Measurements from ENCODE around the gene DNAJC28. TPM values are rescaled to one million over a fixed set of nuclear protein-coding genes. Genes with fewer than 3 reads are reported as not detected.

DNAJC28 gene, protein sequence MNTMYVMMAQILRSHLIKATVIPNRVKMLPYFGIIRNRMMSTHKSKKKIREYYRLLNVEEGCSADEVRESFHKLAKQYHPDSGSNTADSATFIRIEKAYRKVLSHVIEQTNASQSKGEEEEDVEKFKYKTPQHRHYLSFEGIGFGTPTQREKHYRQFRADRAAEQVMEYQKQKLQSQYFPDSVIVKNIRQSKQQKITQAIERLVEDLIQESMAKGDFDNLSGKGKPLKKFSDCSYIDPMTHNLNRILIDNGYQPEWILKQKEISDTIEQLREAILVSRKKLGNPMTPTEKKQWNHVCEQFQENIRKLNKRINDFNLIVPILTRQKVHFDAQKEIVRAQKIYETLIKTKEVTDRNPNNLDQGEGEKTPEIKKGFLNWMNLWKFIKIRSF
- total RNA-seq = under 1 TPM; 0.17 TPM

DNA sequence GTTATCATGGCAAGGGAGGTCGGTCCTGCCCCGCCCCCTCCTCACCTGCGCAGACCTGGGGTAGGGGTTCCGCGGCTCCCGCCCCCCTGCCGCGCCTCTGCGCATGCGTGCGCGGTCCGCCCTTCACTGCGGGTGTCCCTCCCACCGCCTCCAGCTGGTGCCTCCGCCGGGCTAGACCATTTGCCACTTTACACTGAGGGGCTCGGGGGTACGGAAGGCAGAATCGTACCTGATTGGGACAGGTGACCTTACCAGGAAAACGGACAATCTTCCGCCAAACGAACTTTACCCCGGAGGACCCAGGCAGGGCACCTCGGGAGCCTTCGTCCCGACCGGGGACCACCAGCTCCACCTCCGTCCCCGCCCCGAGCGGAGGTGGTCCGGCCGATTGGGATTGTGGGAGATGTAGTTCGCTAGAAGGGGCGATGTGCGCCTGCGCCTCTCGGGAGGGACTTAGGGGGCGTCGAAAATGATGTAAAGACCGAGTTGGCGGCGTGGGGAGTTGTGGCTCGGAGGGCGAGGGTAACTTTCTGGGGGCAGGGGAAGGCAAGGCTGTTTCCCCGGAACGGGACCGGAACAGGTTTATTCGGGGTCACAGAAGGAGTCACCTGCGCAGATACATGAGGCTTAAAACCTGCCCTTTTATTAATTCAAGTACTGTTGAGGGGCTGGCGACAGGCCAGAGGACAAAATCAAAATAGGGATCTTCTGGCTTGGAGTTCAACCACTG lies at the start of gene DNAJC28:
TSS of gene DNAJC28 (minus strand) at position 344 of the 730 bp plus-strand sequence. CDS start 2,323 bp downstream, outside the sequence.
- H3K4me1 Mint-ChIP-seq (ENCODE audit: low read depth) = peaks cover 6% of the 10 kb centered on the region
- no peaks in the 10 kb centered on the region for H3K36me3 Mint-ChIP-seq (ENCODE audit: low read depth)
- peak within 1 kb of the TSS; percentile 91 for H3K27ac Mint-ChIP-seq
- H3K4me3 Mint-ChIP-seq = peak within 1 kb of the TSS; percentile 99
- H3K27me3 Mint-ChIP-seq (ENCODE audit: low read depth) = no peaks in the 10 kb centered on the region
- intact Hi-C loops (cut with micrococcal nuclease) = loop anchor here (1.0 kb wide), 3 partner anchors 12 to 150 kb away; partner anchors contain the start of genes CRYZL1, GART and TMEM50B
- CTCF ChIA-PET = interaction anchor here (0.6 to 2.1 kb wide), 5 partner anchors 10 to 114 kb away, joined by 3 to 6 read pairs (median 3); no protein-coding TSS in a partner anchor
- no peaks in the 10 kb centered on the region for H3K9me3 Mint-ChIP-seq
- DNase-seq = peak; percentile 92

DNA sequence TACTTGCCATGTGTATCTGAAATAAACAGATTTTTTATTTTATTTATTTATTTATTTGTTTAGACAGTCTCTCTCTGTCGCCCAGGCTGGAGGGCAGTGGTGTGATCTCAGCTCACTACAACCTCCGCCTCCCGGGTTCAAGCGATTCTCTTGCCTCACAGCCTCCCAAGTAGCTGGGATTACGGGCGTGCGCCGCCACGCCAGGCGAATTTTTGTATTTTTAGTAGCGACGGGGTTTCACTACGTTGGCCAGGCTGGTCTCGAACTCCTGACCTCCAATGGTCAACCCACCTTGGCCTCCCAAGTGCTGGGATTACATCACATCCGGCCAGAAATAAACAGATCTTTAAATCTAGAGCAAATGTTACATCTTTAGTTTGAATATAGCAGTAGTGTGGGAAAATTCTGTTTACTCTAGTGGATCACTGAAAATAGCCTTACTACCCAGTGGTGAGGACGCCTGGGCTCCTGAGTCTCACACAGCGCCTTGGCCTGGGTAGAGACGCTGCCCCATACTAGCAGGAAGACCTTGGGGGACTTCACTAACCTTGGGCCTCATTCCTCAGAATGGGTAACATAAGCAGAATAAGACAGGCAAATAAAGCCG lies 49.7 kb upstream of the DNAJC28 start:
- intact Hi-C loops (cut with micrococcal nuclease) = loop anchor here (5.0 kb wide), 1 partner anchor 436 kb away; no protein-coding TSS in a partner anchor
- peaks cover 34% of the 10 kb centered on the region for H3K4me1 Mint-ChIP-seq (ENCODE audit: low read depth)
- no peaks in the 10 kb centered on the region for H3K27me3 Mint-ChIP-seq (ENCODE audit: low read depth)
- CTCF ChIA-PET = interaction anchor here (0.6 kb wide), 1 partner anchor 180 kb away, joined by 3 read pairs; no protein-coding TSS in a partner anchor
- H3K9me3 Mint-ChIP-seq = no peaks in the 10 kb centered on the region
- peak overlapping the region; percentile 90 for H3K4me3 Mint-ChIP-seq
- H3K27ac Mint-ChIP-seq = peak overlapping the region; percentile 99
- DNase-seq = peak; percentile 24
- H3K36me3 Mint-ChIP-seq (ENCODE audit: low read depth) = peaks cover 54% of the 10 kb centered on the region

DNA sequence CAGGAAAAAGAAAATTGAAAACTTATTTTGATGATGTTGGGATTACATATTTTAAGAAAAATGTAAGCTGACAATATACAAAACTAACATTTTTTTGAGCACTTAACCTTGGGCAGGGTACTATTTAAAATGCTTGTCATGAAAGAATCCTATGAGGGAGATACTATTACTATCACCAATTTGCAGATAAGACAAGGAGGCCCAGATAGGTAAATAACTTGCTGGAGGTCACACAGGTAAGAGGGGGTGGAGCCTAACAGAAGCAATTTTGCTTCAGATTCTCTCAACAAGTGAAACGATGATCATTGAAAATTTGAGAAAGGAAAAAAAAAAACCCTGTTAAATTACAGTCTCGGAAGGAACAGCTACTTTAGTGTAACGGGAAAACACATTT lies 49.2 kb upstream of the DNAJC28 start:
- Mint-ChIP-seq H3K36me3 (ENCODE audit: low read depth) (peaks cover 53% of the 10 kb centered on the region), H3K4me1 (ENCODE audit: low read depth) (peaks cover 30% of the 10 kb centered on the region), H3K27me3 (ENCODE audit: low read depth) (no peaks in the 10 kb centered on the region), H3K27ac (peak overlapping the region; percentile 71), H3K4me3 (peak overlapping the region; percentile 90), H3K9me3 (no peaks in the 10 kb centered on the region)
- intact Hi-C loops (cut with micrococcal nuclease) = loop anchor here (5.0 kb wide), 1 partner anchor 437 kb away; no protein-coding TSS in a partner anchor
- CTCF ChIA-PET = interaction anchor here (0.6 kb wide), 1 partner anchor 179 kb away, joined by 3 read pairs; no protein-coding TSS in a partner anchor
- DNase-seq = no peak

DNA sequence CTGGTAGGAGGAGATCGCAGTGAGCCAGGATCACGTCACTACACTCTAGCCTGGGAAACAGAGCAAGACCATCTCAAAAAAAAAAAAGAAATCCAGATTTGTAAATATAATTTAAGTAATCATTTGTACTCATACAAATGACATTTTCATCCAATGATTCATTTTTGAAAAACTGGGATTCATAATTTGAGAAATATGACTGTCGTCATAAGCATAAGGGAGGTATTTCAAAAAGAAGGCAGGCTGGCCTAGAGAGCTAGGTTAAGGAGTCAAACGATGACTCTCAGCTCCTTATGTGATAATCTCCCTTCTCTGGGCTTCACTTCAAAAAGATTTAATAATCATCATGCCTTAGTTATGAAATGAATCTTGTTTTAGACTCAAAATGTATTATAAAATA lies 48.1 kb upstream of the DNAJC28 start:
- no peaks in the 10 kb centered on the region for H3K9me3 Mint-ChIP-seq
- H3K27ac Mint-ChIP-seq = no peak overlapping the region
- H3K4me3 Mint-ChIP-seq = no peak overlapping the region
- DNase-seq = no peak
- H3K4me1 Mint-ChIP-seq (ENCODE audit: low read depth) = peaks cover 25% of the 10 kb centered on the region
- intact Hi-C loops (cut with micrococcal nuclease) = loop anchor here (5.0 kb wide), 1 partner anchor 438 kb away; no protein-coding TSS in a partner anchor
- H3K27me3 Mint-ChIP-seq (ENCODE audit: low read depth) = no peaks in the 10 kb centered on the region
- peaks cover 60% of the 10 kb centered on the region for H3K36me3 Mint-ChIP-seq (ENCODE audit: low read depth)
- CTCF ChIA-PET = interaction anchor here (0.6 to 0.7 kb wide), 2 partner anchors 44 to 62 kb away, joined by 3 read pairs; no protein-coding TSS in a partner anchor

DNA sequence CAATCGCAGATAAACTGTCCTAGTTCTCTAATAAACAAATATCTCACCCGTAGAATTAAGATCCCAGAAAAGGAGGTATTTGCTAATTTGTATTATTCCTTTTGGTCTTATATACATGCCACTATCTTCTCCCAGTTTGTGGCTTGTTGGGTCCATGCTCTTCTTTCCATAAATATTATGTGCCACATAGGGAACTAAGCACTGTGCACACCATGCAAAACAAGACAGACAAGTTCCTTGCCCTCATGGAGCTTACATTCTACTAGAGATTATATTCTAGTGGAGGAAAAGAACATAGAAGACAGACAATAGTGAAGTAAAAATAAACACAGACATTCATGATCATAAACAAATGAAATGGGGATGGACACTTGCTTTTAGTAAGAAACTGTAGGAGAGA lies 45.7 kb upstream of the DNAJC28 start:
- no peaks in the 10 kb centered on the region for H3K27me3 Mint-ChIP-seq (ENCODE audit: low read depth)
- intact Hi-C loops (cut with micrococcal nuclease) = no loop called here
- no peak overlapping the region for H3K4me3 Mint-ChIP-seq
- no peak overlapping the region for H3K27ac Mint-ChIP-seq
- CTCF ChIA-PET = interaction anchor here (0.6 to 1.1 kb wide), 3 partner anchors 18 to 176 kb away, joined by 3 to 4 read pairs (median 3); no protein-coding TSS in a partner anchor
- no peak for DNase-seq
- no peaks in the 10 kb centered on the region for H3K9me3 Mint-ChIP-seq
- H3K36me3 Mint-ChIP-seq (ENCODE audit: low read depth) = peaks cover 61% of the 10 kb centered on the region
- H3K4me1 Mint-ChIP-seq (ENCODE audit: low read depth) = peaks cover 25% of the 10 kb centered on the region

DNA sequence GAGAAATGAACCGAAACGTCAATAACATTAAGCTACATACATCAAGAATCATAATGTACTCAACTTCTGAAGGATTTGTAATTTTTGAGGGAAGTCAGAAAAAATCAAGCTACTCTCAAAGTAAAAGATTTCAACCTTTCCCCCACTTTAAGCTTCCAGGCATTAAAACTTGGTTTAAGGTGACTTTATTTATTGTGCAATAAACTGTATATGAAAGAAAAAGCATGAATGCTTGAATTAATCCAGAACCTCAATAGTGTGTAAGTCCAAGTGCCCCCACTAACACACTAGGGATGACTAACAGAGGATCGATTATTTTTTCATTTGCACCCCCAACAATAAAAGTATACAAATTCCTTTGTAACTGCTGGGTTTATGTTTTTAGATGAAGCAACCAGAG lies 39.5 kb upstream of the DNAJC28 start:
- Mint-ChIP-seq H3K27me3 (ENCODE audit: low read depth) (no peaks in the 10 kb centered on the region), H3K4me3 (no peak overlapping the region), H3K4me1 (ENCODE audit: low read depth) (no peaks in the 10 kb centered on the region), H3K36me3 (ENCODE audit: low read depth) (peaks cover 52% of the 10 kb centered on the region), H3K27ac (no peak overlapping the region), H3K9me3 (no peaks in the 10 kb centered on the region)
- intact Hi-C loops (cut with micrococcal nuclease) = no loop called here
- CTCF ChIA-PET = interaction anchor here (0.6 to 0.7 kb wide), 3 partner anchors 27 to 800 kb away, joined by 3 to 5 read pairs (median 3); no protein-coding TSS in a partner anchor
- DNase-seq = no peak

DNA sequence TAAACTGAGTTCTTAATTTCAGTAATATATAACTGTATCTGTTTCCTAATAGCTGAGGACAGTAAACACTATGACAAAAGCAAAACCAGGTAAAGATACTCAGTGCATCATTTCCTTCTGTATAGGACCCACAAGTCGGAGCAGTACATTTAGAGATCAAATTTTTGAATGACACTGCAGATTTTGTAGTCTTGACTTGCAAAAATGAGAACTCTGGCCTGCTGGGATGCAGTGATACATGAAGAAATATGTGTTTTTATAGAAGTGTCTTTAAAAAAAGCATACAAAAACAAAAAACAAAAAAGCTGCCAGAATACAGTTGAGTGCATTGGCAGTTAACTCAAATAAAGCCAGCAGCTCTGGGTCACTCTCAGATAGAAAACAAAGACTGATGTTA lies 31.4 kb upstream of the DNAJC28 start:
- Mint-ChIP-seq H3K27me3 (ENCODE audit: low read depth) (no peaks in the 10 kb centered on the region), H3K36me3 (ENCODE audit: low read depth) (peaks cover 38% of the 10 kb centered on the region), H3K4me3 (no peak overlapping the region), H3K9me3 (no peaks in the 10 kb centered on the region), H3K4me1 (ENCODE audit: low read depth) (no peaks in the 10 kb centered on the region), H3K27ac (no peak overlapping the region)
- intact Hi-C loops (cut with micrococcal nuclease) = loop anchor here (5.0 kb wide), 1 partner anchor 44 kb away; no protein-coding TSS in a partner anchor
- CTCF ChIA-PET = interaction anchor here (0.6 kb wide), 1 partner anchor 12 kb away, joined by 4 read pairs; no protein-coding TSS in a partner anchor
- no peak for DNase-seq

DNA sequence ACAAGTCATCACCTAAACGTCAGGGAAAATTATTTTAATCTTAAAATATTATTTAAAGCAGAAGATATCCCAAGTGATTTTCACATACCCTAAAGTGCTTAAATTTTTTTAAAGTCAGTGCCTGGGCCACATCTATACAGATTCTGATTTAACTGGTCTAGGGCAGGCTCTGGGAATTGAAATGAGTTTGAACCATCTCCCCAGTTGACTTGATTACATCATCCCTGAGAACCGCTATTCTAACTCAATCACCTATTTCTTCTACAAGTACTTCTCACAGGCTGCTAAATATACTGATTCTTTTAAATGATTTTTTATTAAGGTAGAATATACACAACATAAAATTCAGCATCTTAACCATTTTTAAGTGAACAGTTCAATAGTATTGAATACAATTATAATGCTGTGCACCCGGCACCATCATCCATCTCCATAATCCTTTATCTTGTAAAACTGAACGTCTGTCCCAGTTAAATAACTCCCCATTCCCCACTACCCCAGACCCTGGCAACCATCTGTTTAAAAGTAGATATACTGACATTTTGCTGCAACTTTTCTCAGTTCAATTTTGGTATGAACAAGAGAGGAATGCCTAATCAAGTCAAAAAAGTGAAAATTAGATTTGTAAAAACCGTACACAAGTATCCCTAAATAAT lies 30.9 kb upstream of the DNAJC28 start:
- peaks cover 36% of the 10 kb centered on the region for H3K36me3 Mint-ChIP-seq (ENCODE audit: low read depth)
- no peaks in the 10 kb centered on the region for H3K9me3 Mint-ChIP-seq
- no peak for DNase-seq
- H3K27ac Mint-ChIP-seq = no peak overlapping the region
- no peaks in the 10 kb centered on the region for H3K27me3 Mint-ChIP-seq (ENCODE audit: low read depth)
- intact Hi-C loops (cut with micrococcal nuclease) = loop anchor here (5.0 kb wide), 1 partner anchor 45 kb away; no protein-coding TSS in a partner anchor
- CTCF ChIA-PET = no interaction called here
- no peaks in the 10 kb centered on the region for H3K4me1 Mint-ChIP-seq (ENCODE audit: low read depth)
- H3K4me3 Mint-ChIP-seq = no peak overlapping the region

DNA sequence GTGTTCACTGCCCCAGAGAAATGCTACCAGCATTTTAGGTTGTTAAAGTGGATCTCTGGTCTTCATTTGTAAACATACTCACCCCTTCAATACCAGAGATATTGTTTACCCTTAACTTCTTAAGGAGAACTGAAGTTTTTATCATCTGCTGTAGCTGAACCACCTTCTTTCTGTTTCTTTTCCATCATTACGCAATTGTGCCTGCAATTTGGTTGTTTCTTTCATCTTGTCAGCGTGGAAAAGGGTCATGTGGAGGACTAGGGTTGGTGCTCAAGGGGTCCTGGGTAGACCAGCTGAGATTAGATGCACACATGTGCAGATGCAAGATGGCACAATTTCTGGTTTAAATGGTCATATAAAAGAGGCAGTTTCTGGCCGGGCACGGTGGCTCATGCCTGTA lies 27.4 kb upstream of the DNAJC28 start:
- Mint-ChIP-seq H3K4me3 (no peak overlapping the region), H3K9me3 (no peaks in the 10 kb centered on the region), H3K27ac (no peak overlapping the region), H3K27me3 (ENCODE audit: low read depth) (no peaks in the 10 kb centered on the region), H3K4me1 (ENCODE audit: low read depth) (peaks cover 13% of the 10 kb centered on the region), H3K36me3 (ENCODE audit: low read depth) (peaks cover 45% of the 10 kb centered on the region)
- CTCF ChIA-PET = interaction anchor here (1.1 to 2.6 kb wide), 2 partner anchors 13 to 39 kb away, joined by 3 to 7 read pairs; no protein-coding TSS in a partner anchor
- intact Hi-C loops (cut with micrococcal nuclease) = no loop called here
- no peak for DNase-seq

DNA sequence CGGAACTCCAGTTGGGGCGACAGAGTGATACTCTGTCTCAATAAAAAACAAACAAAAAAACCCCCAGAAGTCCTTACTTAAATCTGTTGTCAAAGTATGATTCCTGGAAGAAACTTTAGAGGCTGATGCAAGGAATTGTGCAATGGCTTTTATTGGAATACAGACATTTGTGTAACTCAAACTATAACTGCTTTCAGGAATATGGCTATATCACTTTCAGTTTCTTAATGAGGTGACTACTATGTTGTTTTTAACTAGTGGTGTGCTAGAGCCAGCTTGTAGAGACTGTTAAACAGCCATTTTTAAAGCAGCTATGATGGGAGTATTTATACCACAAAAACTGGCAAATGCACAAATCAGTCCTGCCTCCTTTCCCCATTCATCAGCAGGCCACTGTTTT lies 22.7 kb upstream of the DNAJC28 start:
- DNase-seq = no peak
- Mint-ChIP-seq H3K9me3 (no peaks in the 10 kb centered on the region), H3K4me1 (ENCODE audit: low read depth) (peaks cover 13% of the 10 kb centered on the region), H3K27ac (peak overlapping the region; percentile 70), H3K36me3 (ENCODE audit: low read depth) (peaks cover 54% of the 10 kb centered on the region), H3K27me3 (ENCODE audit: low read depth) (no peaks in the 10 kb centered on the region), H3K4me3 (no peak overlapping the region)
- CTCF ChIA-PET = interaction anchor here (1.2 kb wide), 1 partner anchor 92 kb away, joined by 3 read pairs; no protein-coding TSS in a partner anchor
- intact Hi-C loops (cut with micrococcal nuclease) = no loop called here

DNA sequence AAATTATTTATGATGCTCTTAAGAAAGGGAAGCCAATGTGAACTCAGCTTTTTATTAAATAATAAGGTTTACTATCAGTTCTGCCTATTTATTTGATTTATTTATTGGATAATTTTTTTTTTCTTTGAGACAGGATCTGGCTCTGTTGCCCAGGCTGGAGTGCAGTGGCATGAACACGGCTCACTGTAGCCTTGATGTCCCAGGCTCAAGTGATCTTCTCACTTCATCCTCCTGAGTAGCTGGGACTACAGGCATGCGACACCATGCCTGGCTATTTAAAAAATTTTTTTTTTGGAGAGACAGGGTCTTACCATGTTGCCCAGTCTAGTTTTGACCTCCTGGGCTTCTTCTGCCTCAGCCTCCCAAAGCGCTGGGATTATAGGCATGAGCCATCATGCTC lies 21.0 kb upstream of the DNAJC28 start:
- H3K9me3 Mint-ChIP-seq = no peaks in the 10 kb centered on the region
- peaks cover 13% of the 10 kb centered on the region for H3K4me1 Mint-ChIP-seq (ENCODE audit: low read depth)
- CTCF ChIA-PET = interaction anchor here (0.9 kb wide), 1 partner anchor 12 kb away, joined by 4 read pairs; no protein-coding TSS in a partner anchor
- intact Hi-C loops (cut with micrococcal nuclease) = no loop called here
- no peaks in the 10 kb centered on the region for H3K27me3 Mint-ChIP-seq (ENCODE audit: low read depth)
- peaks cover 56% of the 10 kb centered on the region for H3K36me3 Mint-ChIP-seq (ENCODE audit: low read depth)
- DNase-seq = no peak
- no peak overlapping the region for H3K27ac Mint-ChIP-seq
- H3K4me3 Mint-ChIP-seq = no peak overlapping the region
